NT2/D1 (cell line): ENCODE data around the gene ADD3.

Source experiments
- DNase-seq: peaks from one replicate; pipeline ENCODE4 v3.0.0-alpha.2; 2011; ENCODE audit warnings: low read depth, low spot score
- H3K27me3 ChIP-seq: 2 replicates; pipeline ENCODE4 v1.6.0; 2011; ENCODE audit warnings: mild to moderate bottlenecking; ENCODE audit not compliant: insufficient read length, insufficient read depth
- H3K36me3 ChIP-seq: 2 replicates; pipeline ENCODE4 v1.6.1; 2011; ENCODE audit warnings: mild to moderate bottlenecking, low read length, mixed read lengths; ENCODE audit not compliant: insufficient read depth, insufficient read length
- H3K4me1 ChIP-seq: 2 replicates; pipeline ENCODE4 v1.5.1; 2011; ENCODE audit not compliant: insufficient read depth, insufficient read length
- H3K4me3 ChIP-seq: 2 replicates; pipeline ENCODE4 v1.5.1; 2011; ENCODE audit warnings: low read depth; ENCODE audit not compliant: insufficient read length
- H3K9ac ChIP-seq: 2 replicates; pipeline ENCODE4 v1.6.0; 2011; ENCODE audit warnings: low read depth; ENCODE audit not compliant: insufficient read length
- H3K9me3 ChIP-seq: 2 replicates; pipeline ENCODE4 v1.5.1; 2011; ENCODE audit warnings: mild to moderate bottlenecking, low read length; ENCODE audit not compliant: insufficient read depth
- SUZ12 ChIP-seq: IDR thresholded peaks from 2 replicates; pipeline ENCODE4 v1.6.1; 2011; ENCODE audit not compliant: insufficient read length, insufficient read depth; ENCODE audit errors: extremely low read depth
- YY1 ChIP-seq: IDR thresholded peaks from 2 replicates; pipeline ENCODE4 v1.6.1; 2011; ENCODE audit not compliant: insufficient read length, insufficient read depth
- ZNF274 ChIP-seq: IDR thresholded peaks from 2 replicates; pipeline ENCODE4 v1.6.1; 2011; ENCODE audit warnings: mild to moderate bottlenecking, low read depth, low read length

ADD3 gene

DNA sequence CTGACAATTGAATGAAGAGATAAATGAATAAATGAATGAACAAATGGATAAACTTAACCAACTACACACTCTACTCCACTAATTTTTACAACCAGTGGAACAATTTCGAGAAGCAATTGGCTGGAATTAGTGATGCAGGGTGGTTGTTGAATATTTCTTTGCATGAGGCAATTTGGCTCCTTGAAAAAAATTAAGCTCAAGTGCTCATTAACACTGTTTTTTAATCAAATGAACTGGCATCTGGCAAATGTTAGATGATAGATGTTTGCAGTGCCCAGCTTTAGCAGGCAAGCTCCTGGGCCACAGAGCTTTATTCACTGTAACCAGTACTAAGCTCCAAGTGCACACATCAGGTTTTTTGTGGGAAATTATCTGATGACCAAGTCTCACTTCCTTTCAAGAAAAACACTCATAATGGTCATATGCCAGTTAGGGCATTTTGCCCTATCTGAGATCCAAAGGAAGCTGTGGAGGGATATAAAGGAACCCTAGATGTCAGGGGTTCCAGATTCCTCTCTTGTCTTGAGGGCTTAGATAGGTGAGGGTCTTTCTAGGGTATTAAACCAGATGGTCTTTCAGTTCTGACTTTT lies 16.4 kb upstream of the ADD3 start:
- DNase-seq = no peak
- Histone ChIP-seq H3K4me3 (no peak overlapping the region), H3K9me3 (peaks cover 23% of the 10 kb centered on the region; the same call in 1 of the 2 replicates), H3K4me1 (no peaks in the 10 kb centered on the region), H3K36me3 (no peaks in the 10 kb centered on the region), H3K27me3 (no peaks in the 10 kb centered on the region), H3K9ac (no peak overlapping the region)
- TF ChIP-seq SUZ12 (no peak), ZNF274 (no peak), YY1 (no peak)

DNA sequence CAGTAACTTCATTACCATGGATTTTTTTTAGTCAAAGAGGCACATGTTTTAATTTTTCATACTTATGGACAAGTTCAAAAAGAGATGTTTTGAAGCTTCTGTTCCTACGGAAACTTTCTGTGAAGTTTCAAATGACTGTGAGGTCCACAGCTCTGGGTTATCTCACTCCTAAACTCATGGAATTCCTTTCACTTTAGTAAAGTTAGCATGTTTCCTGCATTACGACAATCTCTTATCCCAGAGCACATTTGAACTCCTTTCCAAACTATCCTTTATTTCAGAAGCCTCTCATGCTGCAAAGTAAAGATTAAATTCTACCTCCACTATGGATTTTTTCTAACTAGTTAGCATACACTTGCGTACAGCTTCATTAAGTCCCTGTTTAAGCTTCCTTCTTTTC lies 15.3 kb upstream of the ADD3 start:
- H3K4me3 ChIP-seq = no peak overlapping the region
- no peaks in the 10 kb centered on the region for H3K4me1 ChIP-seq

DNA sequence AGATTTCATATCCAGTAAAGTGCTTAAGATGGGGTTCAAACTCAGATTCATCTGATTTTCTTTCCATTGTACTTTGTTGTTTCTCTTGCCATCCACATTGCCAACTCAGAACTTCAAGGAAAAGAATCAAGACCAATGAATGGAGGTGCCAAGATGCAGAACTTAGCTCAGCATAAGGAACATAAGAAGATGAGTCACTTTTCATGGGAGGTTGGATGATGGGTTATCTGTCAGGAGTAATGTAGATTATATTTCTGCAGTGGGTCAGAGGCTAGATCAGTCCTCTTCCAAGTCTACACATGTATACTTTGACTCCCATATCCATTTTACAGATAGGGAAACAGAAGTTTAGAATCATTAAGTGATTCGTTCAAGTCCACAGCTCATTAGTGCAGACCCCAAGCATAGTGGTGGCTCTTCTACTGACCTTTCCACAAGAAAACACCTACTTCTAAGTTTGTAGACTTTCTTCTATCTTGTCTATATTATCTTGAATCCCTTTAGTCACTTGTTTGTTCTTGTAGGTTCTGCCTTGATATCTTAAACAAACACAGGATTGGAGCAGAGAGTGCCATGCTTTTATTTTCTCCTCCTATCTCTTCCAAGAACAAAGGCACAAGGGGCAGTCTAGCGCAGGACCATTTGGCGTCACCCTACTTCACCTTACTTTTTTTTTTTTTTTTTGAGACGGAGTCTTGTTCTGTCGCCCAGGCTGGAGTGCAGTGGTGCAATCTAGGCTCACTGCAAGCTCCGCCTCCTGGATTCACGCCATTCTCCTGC lies 14.0 kb upstream of the ADD3 start:
- Histone ChIP-seq H3K4me1 (peaks cover 3% of the 10 kb centered on the region), H3K9me3 (0 out of 2 replicates have a peak, but pooled peaks cover 3% of the 10 kb centered on the region), H3K36me3 (no peaks in the 10 kb centered on the region), H3K9ac (no peak overlapping the region), H3K27me3 (no peaks in the 10 kb centered on the region), H3K4me3 (no peak overlapping the region)
- no peak for DNase-seq
- TF ChIP-seq YY1 = no peak
- TF ChIP-seq SUZ12 = no peak
- no peak for TF ChIP-seq ZNF274

More for the DNA sequence above, 15.3 kb upstream of the ADD3 start:
- DNase-seq = no peak
- 0 out of 2 replicates have a peak, but pooled peaks cover 15% of the 10 kb centered on the region for H3K9me3 ChIP-seq
- H3K9ac ChIP-seq = no peak overlapping the region
- no peaks in the 10 kb centered on the region for H3K36me3 ChIP-seq
- no peak for TF ChIP-seq SUZ12
- no peak for TF ChIP-seq ZNF274
- TF ChIP-seq YY1 = no peak
- no peaks in the 10 kb centered on the region for H3K27me3 ChIP-seq

DNA sequence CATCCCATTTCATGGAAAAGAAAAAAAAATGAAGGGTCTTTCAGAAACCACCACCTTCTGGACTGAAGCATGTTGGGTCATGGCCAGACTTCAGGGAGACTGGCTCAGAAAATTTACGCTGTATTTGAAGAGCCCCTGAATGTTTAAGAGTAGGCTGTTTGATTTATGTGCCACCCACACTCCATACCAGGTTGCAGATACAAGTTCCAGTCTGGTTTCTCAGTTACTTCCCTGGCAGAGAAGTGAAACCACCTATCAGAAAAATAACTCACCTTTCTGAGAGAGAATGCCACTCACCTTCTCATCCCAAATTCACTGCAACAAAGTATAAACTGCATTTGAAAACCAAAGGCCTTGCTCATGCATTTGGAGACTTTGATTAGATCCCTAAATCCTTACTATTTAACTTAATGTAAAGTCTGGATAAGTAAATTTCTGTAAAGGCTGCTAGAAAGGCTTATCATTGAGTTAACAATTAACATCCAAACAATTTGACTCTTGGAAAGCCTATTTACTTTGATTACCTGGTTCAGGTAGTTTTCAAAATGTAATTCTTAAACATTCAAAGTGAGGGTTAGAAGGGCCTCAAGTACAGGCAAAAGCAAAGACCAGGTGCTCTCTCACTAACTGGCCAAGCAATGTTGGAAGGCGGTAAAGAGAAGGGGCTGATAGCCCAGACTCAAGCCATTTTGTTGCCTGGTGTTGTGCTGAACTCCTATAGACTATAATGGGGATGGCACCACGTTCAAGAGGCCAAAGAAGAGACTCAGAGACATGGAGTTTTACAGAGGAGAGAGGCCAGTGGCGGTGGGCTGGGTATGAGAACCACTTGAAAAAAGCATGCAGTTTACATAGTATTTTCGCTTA lies 12.8 kb upstream of the ADD3 start:
- Histone ChIP-seq H3K36me3 (no peaks in the 10 kb centered on the region), H3K4me1 (peaks cover 3% of the 10 kb centered on the region), H3K9me3 (no peaks in the 10 kb centered on the region), H3K4me3 (no peak overlapping the region), H3K9ac (no peak overlapping the region), H3K27me3 (no peaks in the 10 kb centered on the region)
- DNase-seq = no peak
- TF ChIP-seq ZNF274 = no peak
- TF ChIP-seq SUZ12 = no peak
- no peak for TF ChIP-seq YY1

DNA sequence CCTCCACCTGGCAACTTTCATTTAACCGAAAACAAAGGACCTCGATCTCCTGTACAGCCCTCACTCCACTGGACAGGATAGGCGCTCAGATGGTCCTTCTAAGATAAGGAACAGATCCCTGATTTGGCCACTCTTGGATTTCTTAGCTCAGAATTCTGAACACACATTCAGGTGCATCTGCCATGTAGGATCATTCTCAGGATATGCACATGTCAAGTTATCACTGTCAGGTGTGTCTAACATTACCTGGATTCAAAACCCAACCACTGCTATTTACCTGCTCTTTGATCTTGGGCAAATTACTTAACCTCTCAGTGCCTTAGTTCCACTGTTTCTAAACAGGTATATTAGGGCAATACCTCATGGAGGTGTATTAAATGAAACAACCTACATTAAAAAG lies 12.2 kb upstream of the ADD3 start:
- Histone ChIP-seq H3K4me1 (peaks cover 3% of the 10 kb centered on the region), H3K9ac (no peak overlapping the region), H3K36me3 (no peaks in the 10 kb centered on the region), H3K9me3 (no peaks in the 10 kb centered on the region), H3K27me3 (no peaks in the 10 kb centered on the region), H3K4me3 (no peak overlapping the region)
- TF ChIP-seq ZNF274 (no peak), YY1 (no peak), SUZ12 (no peak)
- no peak for DNase-seq

DNA sequence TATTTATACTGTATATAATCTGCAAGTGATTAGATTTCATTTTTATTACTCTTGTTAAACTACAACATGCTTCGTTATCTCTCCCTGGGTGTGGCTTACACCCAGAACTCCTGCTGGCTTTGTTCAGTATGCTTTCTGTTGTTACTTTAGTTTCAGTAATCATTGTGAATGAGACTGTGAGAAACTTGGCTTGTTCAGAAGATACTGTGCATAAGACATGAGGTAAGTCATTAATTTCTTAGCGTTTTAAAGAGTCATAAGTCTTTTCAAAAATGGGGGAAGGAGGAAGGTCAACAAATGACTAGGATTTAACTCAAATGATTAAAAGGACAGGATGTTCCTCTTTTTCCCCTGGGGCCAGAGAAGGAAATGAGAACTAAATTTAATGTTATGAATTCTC lies 11.6 kb upstream of the ADD3 start:
- Histone ChIP-seq H3K4me1 (peaks cover 3% of the 10 kb centered on the region), H3K9ac (no peak overlapping the region), H3K4me3 (no peak overlapping the region)

More for the DNA sequence above, 11.6 kb upstream of the ADD3 start:
- H3K27me3 ChIP-seq = no peaks in the 10 kb centered on the region
- no peaks in the 10 kb centered on the region for H3K9me3 ChIP-seq
- H3K36me3 ChIP-seq = no peaks in the 10 kb centered on the region
- no peak for DNase-seq
- TF ChIP-seq SUZ12 (no peak), YY1 (no peak), ZNF274 (no peak)
